B cell (primary cell): ENCODE measurements around the gene ASTE1.

Experiments
- CTCF ChIP-seq: fragments of 200-600 bp; IDR thresholded peaks from one replicate; pipeline ENCODE4 v1.8.0; 2022; ENCODE audit warnings: antibody characterized with exemption, mild to moderate bottlenecking
- EZH2 ChIP-seq: IDR thresholded peaks from 2 replicates; pipeline ENCODE4 v1.6.1; 2012; ENCODE audit warnings: borderline replicate concordance, low read depth, mild to moderate bottlenecking, moderate library complexity, low read length; ENCODE audit not compliant: insufficient read depth, poor library complexity, severe bottlenecking

GRCh38 chr3:131072099-131072559, 45.5 kb upstream of the ASTE1 start:
- no peak for TF ChIP-seq EZH2
- TF ChIP-seq CTCF: no peak
